NOMO-1 treated with dmso at 0.1 percent for 144 hours (cell line): ENCODE measurements around the gene FAM170A.

Experiments
- DNase-seq: peaks from one replicate; lab custom pipeline; 2025; ENCODE audit not compliant: unreplicated experiment; lab: John Stamatoyannopoulos, UW

FAM170A gene

GRCh38 chr5:119629339-119629738 is at the start of gene FAM170A:
Gene FAM170A, plus strand, starts transcription at chr5:119629558. Its CDS starts 211 bp downstream, at chr5:119629769.
- DNase-seq: no peak

- DNase-seq: no peak
Measured at GRCh38 chr5:119582987-119583386, 46.4 kb upstream of the FAM170A start.

GRCh38 chr5:119583684-119584083 is 45.7 kb upstream of the FAM170A start:
- no peak for DNase-seq

GRCh38 chr5:119596046-119596445 is 33.3 kb upstream of the FAM170A start:
- DNase-seq: no peak

GRCh38 chr5:119597728-119598298 is 31.5 kb upstream of the FAM170A start:
- no peak for DNase-seq

GRCh38 chr5:119613937-119614336 is 15.4 kb upstream of the FAM170A start:
- DNase-seq: no peak

GRCh38 chr5:119614838-119615237 is 14.5 kb upstream of the FAM170A start:
- no peak for DNase-seq

- no peak for DNase-seq
Measured at GRCh38 chr5:119626086-119626485, 3.3 kb upstream of the FAM170A start.

- no peak for DNase-seq
Measured at GRCh38 chr5:119630752-119631440, 1.5 kb downstream of the FAM170A start.

GRCh38 chr5:119631660-119632059 is 2.3 kb downstream of the FAM170A start:
- no peak for DNase-seq

GRCh38 chr5:119651486-119651885 is 22.1 kb downstream of the FAM170A start:
- peak; percentile 63 for DNase-seq

GRCh38 chr5:119655061-119655460 is 25.7 kb downstream of the FAM170A start:
- DNase-seq: peak; percentile 89

- no peak for DNase-seq
Measured at GRCh38 chr5:119656023-119656422, 26.7 kb downstream of the FAM170A start.

- DNase-seq: no peak
Measured at GRCh38 chr5:119666542-119666941, 37.2 kb downstream of the FAM170A start.

GRCh38 chr5:119678351-119679028 is 49.1 kb downstream of the FAM170A start:
- no peak for DNase-seq

GRCh38 chr5:119680080-119680479 is 50.7 kb downstream of the FAM170A start:
- DNase-seq: no peak

- DNase-seq: peak; percentile 14
Measured at GRCh38 chr5:119681734-119682133, 52.4 kb downstream of the FAM170A start.

- DNase-seq: no peak
Measured at GRCh38 chr5:119682372-119682771, 53.0 kb downstream of the FAM170A start.
